HG02759 (cell line): ENCODE results near the gene ZNF135.
A peak's percentile ranks its signal among the peaks of the same experiment; 100 is the strongest.

Experiments used
- ATAC-seq: cut with Tn5 transposase; IDR thresholded peaks from one replicate; pipeline ENCODE4 v1.9.1; 2021; ENCODE audit warnings: mild to moderate bottlenecking, moderate library complexity; ENCODE audit not compliant: unreplicated experiment

Gene ZNF135

GRCh38 chr19:58089846-58090245 is 30.8 kb downstream of the ZNF135 start:
- ATAC-seq: no peak

- ATAC-seq: no peak
These were observed 32.3 kb downstream of the ZNF135 start for GRCh38 chr19:58091251-58091995.

GRCh38 chr19:58093071-58093470 is 34.0 kb downstream of the ZNF135 start:
- ATAC-seq: no peak

GRCh38 chr19:58095328-58095727 is 36.2 kb downstream of the ZNF135 start:
- no peak for ATAC-seq

- no peak for ATAC-seq
These were observed 37.8 kb downstream of the ZNF135 start for GRCh38 chr19:58096884-58097283.

GRCh38 chr19:58097349-58097748 is 38.3 kb downstream of the ZNF135 start:
- no peak for ATAC-seq

- ATAC-seq: peak; percentile 90
These were observed 38.9 kb downstream of the ZNF135 start, which contains the start of gene ZSCAN18 for GRCh38 chr19:58097781-58098681. Gene ZSCAN18 (minus strand): TSS chr19:58098231. CDS start chr19:58090267, 7,964 bp downstream.

GRCh38 chr19:58098682-58098998 is 39.6 kb downstream of the ZNF135 start:
- no peak for ATAC-seq

- no peak for ATAC-seq
These were observed 48.9 kb downstream of the ZNF135 start for GRCh38 chr19:58107778-58108545.

- ATAC-seq: no peak
These were observed 49.4 kb downstream of the ZNF135 start for GRCh38 chr19:58108546-58108817.

- ATAC-seq: no peak
These were observed 58.9 kb downstream of the ZNF135 start for GRCh38 chr19:58117841-58118575.

- no peak for ATAC-seq
These were observed 60.1 kb downstream of the ZNF135 start for GRCh38 chr19:58118979-58119733.
